Smooth muscle cell (in vitro differentiated cells): ENCODE results near the gene ELOB. TPM values are rescaled to one million over a fixed set of nuclear protein-coding genes. Genes with fewer than 3 reads are reported as not detected.

Experiments
- DNase-seq: peaks from one replicate; lab custom pipeline; 2025; ENCODE audit not compliant: unreplicated experiment; lab: John Stamatoyannopoulos, UW
- H2AFZ ChIP-seq: fragments of 200-600 bp; sonication (generic); 2 replicates; pipeline ENCODE4 v1.6.0; 2016; ENCODE audit warnings: antibody characterized with exemption, low read depth, mild to moderate bottlenecking
- H3F3A ChIP-seq: fragments of 200-600 bp; sonication (generic); 2 replicates; pipeline ENCODE4 v1.6.0; 2017; ENCODE audit warnings: antibody characterized with exemption, low read depth
- H3K27ac ChIP-seq: fragments of 200-600 bp; sonication (generic); 2 replicates; pipeline ENCODE4 v1.5.1; 2016; ENCODE audit warnings: low read depth, mild to moderate bottlenecking
- H3K27me3 ChIP-seq: fragments of 200-600 bp; sonication (generic); 2 replicates; pipeline ENCODE4 v1.6.1; 2016; ENCODE audit warnings: low read depth, mild to moderate bottlenecking
- H3K36me3 ChIP-seq: fragments of 200-600 bp; sonication (generic); 2 replicates; pipeline ENCODE4 v1.5.1; 2016; ENCODE audit warnings: low read depth
- H3K4me1 ChIP-seq: fragments of 200-600 bp; sonication (generic); 2 replicates; pipeline ENCODE4 v1.5.1; 2016; ENCODE audit warnings: low read depth
- H3K4me2 ChIP-seq: fragments of 200-600 bp; sonication (generic); 2 replicates; pipeline ENCODE4 v1.6.0; 2016; ENCODE audit warnings: mild to moderate bottlenecking
- H3K4me3 ChIP-seq: fragments of 200-600 bp; sonication (generic); 2 replicates; pipeline ENCODE4 v1.5.1; 2016; ENCODE audit warnings: mild to moderate bottlenecking
- H3K79me2 ChIP-seq: fragments of 200-600 bp; sonication (generic); 2 replicates; pipeline ENCODE4 v1.6.0; 2016; ENCODE audit warnings: low read depth, mild to moderate bottlenecking
- H3K9ac ChIP-seq: fragments of 200-600 bp; sonication (generic); 2 replicates; pipeline ENCODE4 v1.6.0; 2016; ENCODE audit warnings: low read depth
- H3K9me3 ChIP-seq: fragments of 200-600 bp; sonication (generic); replicated peaks from 2 replicates; pipeline ENCODE4 v1.5.1; 2016; ENCODE audit warnings: low read depth
- H4K20me1 ChIP-seq: fragments of 200-600 bp; sonication (generic); 2 replicates; pipeline ENCODE4 v1.6.0; 2016; ENCODE audit warnings: low read depth
- CTCF ChIP-seq: fragments of 200-600 bp; sonication (generic); IDR thresholded peaks from 2 replicates; pipeline ENCODE4 v1.5.1; 2017; ENCODE audit warnings: borderline replicate concordance, mild to moderate bottlenecking, antibody characterized with exemption; ENCODE audit not compliant: insufficient read depth, poor library complexity, severe bottlenecking
- WGBS: methylation state at CpG from one replicate; pipeline ENCODE4 v1.1.7; 2016; ENCODE audit warnings: low lambda C conversion rate; 5-methylcytosine and 5-hydroxymethylcytosine counted together
- polyA plus RNA-seq: library from polyadenylated mRNA; unstranded; fragments of >200 nt; fragmentation: Nextera tagmentation; extraction: Ambion mirVana; gene quantifications from 2 replicates; pipeline ENCODE4 v1.2.1, GENCODE V29; 2016
- total RNA-seq: library from RNA; depleted of rRNA; stranded (reverse); fragments of >200 nt; gene quantifications from 2 replicates; pipeline ENCODE4 v1.2.3, GENCODE V29; 2014

ELOB gene
- total and polyA plus RNA-seq, 2 experiments from 2014 or later: 709 to 1,090 TPM

DNA sequence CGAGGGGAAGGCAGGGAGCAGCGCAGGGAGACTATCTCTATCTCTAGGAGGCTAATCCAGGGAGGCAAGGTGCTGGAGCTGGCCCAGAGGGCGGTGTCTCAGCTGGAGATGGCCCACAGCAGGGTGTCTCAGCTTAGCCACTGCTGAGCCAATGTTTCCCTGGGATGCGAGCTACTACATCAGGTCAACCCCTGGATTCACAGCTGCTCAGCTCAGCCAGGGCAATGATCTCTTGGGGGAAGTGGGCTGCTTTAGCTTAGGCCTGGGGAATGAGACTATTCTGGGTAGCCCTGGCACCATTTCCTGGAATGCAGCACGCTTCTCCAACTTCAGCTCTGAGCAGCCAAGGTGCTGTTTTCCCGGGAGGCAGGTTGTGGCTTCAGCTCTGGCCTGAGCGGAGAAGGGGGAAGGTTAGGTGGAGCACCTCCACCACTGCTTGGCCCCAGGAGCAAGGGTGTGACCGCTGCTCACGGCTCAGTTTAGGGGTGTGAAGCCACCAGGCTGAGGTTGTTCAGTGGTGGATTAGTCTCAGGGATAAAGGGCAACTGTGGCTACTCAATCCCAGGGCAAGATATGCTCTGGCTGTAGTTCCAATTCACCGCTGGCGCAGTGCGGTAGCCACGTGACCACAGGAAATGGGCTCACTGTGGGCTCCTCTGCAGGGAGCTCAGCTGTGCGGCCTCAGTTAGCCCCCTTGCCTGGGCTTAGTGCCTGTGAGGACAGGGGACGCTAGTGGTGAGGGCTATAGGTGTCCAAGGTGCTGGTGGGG is 34.8 kb upstream of the ELOB start:
- no peak overlapping the region for H2AFZ ChIP-seq
- TF ChIP-seq CTCF: no peak
- H3K9ac ChIP-seq: no peak overlapping the region
- no peaks in the 10 kb centered on the region for H3K4me1 ChIP-seq
- H3F3A ChIP-seq: no peaks in the 10 kb centered on the region
- H3K27ac ChIP-seq: no peak overlapping the region
- 80% methylated on average over 15 of the region's 15 CpGs for WGBS
- H3K27me3 ChIP-seq: no peaks in the 10 kb centered on the region
- H3K79me2 ChIP-seq: no peaks in the 10 kb centered on the region
- no peak overlapping the region for H3K4me3 ChIP-seq
- no peak for DNase-seq
- H3K4me2 ChIP-seq: no peak overlapping the region
- H4K20me1 ChIP-seq: no peaks in the 10 kb centered on the region
- H3K36me3 ChIP-seq: no peaks in the 10 kb centered on the region
- no peaks in the 10 kb centered on the region for H3K9me3 ChIP-seq

DNA sequence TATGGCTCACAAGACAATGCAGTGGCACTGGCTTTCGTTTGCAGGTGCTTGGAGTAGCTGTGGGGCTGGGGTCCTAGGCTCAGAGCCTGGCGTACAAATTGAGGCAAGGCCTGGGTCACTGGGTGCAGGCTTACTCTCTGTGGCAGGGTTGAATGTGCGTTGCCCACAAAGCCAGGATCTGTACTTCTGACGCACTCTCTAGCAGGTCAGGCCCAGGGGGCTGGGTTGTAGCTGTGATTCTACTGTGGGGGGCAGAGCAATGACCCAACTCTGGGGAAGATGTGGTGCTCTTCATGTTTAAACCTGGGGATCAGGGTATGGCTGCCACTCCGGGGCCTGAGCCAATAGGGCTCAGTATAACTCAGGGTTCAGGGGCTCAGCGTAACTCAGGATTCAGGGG is 33.6 kb upstream of the ELOB start:
- Histone ChIP-seq H3K79me2 (no peaks in the 10 kb centered on the region), H3K4me1 (no peaks in the 10 kb centered on the region), H3K4me3 (no peak overlapping the region), H3F3A (no peaks in the 10 kb centered on the region), H3K9me3 (no peaks in the 10 kb centered on the region), H4K20me1 (no peaks in the 10 kb centered on the region), H3K9ac (no peak overlapping the region), H3K27ac (no peak overlapping the region), H2AFZ (no peak overlapping the region), H3K4me2 (no peak overlapping the region), H3K27me3 (no peaks in the 10 kb centered on the region), H3K36me3 (no peaks in the 10 kb centered on the region)
- 90% methylated on average over 6 of the region's 6 CpGs for WGBS
- TF ChIP-seq CTCF: no peak
- no peak for DNase-seq

- no peaks in the 10 kb centered on the region for H3F3A ChIP-seq
- no peak for TF ChIP-seq CTCF
- WGBS: 84% methylated on average over 3 of the region's 3 CpGs
- no peaks in the 10 kb centered on the region for H3K36me3 ChIP-seq
- no peaks in the 10 kb centered on the region for H3K79me2 ChIP-seq
- H3K4me3 ChIP-seq: no peak overlapping the region
- H3K9ac ChIP-seq: no peak overlapping the region
- H3K9me3 ChIP-seq: no peaks in the 10 kb centered on the region
- H2AFZ ChIP-seq: no peak overlapping the region
- H3K4me1 ChIP-seq: no peaks in the 10 kb centered on the region
- H3K27ac ChIP-seq: no peak overlapping the region
- no peak for DNase-seq
- H4K20me1 ChIP-seq: no peaks in the 10 kb centered on the region
- H3K4me2 ChIP-seq: no peak overlapping the region
- no peaks in the 10 kb centered on the region for H3K27me3 ChIP-seq
Observed at GRCh38 chr16:2809149-2809760, 32.2 kb upstream of the ELOB start.

DNA sequence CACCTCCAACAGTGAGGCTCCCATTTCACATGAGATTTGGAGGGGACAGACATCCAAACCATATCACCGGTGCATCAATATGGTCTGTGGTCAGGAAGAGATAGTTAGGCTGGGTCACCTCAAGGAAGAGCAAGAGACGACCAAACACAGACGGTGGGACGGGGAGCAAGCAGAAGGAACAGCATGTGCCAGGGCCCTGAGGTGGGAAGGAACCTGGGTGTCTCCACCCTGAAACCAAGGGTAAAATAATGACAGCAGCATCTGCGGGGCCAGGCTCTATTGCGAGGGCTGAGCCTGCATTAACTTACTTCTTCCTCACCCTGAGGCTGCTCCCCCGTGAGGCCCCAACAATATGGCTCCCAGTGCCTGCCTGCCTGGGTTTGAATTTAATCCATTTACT is 31.1 kb upstream of the ELOB start:
- Histone ChIP-seq H3K4me2 (no peak overlapping the region), H3K4me3 (no peak overlapping the region), H3K27me3 (no peaks in the 10 kb centered on the region), H3K36me3 (no peaks in the 10 kb centered on the region), H3K27ac (no peak overlapping the region), H3K9me3 (no peaks in the 10 kb centered on the region), H3K4me1 (no peaks in the 10 kb centered on the region), H3F3A (no peaks in the 10 kb centered on the region), H2AFZ (no peak overlapping the region), H3K79me2 (no peaks in the 10 kb centered on the region), H4K20me1 (no peaks in the 10 kb centered on the region), H3K9ac (no peak overlapping the region)
- no peak for TF ChIP-seq CTCF
- 87% methylated on average over 7 of the region's 7 CpGs for WGBS
- no peak for DNase-seq
